Thymus (tissue), 11 donors: Measurements from ENCODE around the gene GARIN5A. TPM values are rescaled to one million over a fixed set of nuclear protein-coding genes. Genes with fewer than 3 reads are reported as not detected.

Experiments
- DNase-seq, 9 donors: peaks; one replicate each; pipeline ENCODE4 v3.0.0-alpha.2; 2013; ENCODE audit warnings: low spot score in 9 of 9, low read depth in 6 of 9, missing footprints in 1 of 9
- H3K27ac ChIP-seq, 2 donors: one replicate each; pipeline ENCODE4 v1.5.1; 2013; ENCODE audit warnings: control low read depth in 1 of 2, low read depth in 1 of 2, low read length in 1 of 2, mild to moderate bottlenecking in 1 of 2, moderate library complexity in 1 of 2
- H3K27me3 ChIP-seq, 2 donors: one replicate each; pipeline ENCODE4 v1.5.1; 2013; ENCODE audit warnings: low read length in 1 of 2; ENCODE audit not compliant: control insufficient read depth in 2 of 2, insufficient read depth in 1 of 2
- H3K36me3 ChIP-seq, 2 donors: one replicate each; pipeline ENCODE4 v1.5.1; 2013; ENCODE audit warnings: low read length in 1 of 2, mild to moderate bottlenecking in 1 of 2, moderate library complexity in 1 of 2; ENCODE audit not compliant: control insufficient read depth in 2 of 2, insufficient read depth in 2 of 2
- H3K4me1 ChIP-seq, 2 donors: one replicate each; pipeline ENCODE4 v1.5.1; 2013; ENCODE audit warnings: low read length in 2 of 2; ENCODE audit not compliant: control insufficient read depth in 2 of 2, insufficient read depth in 2 of 2
- H3K4me3 ChIP-seq, 2 donors: one replicate each; pipeline ENCODE4 v1.5.1; 2013; ENCODE audit warnings: low read length in 2 of 2, control low read depth in 1 of 2, mild to moderate bottlenecking in 1 of 2
- H3K9me3 ChIP-seq, 2 donors: one replicate each; pipeline ENCODE4 v1.5.1; 2013; ENCODE audit warnings: low read length in 1 of 2, mild to moderate bottlenecking in 1 of 2; ENCODE audit not compliant: control insufficient read depth in 2 of 2, insufficient read depth in 1 of 2
- WGBS: extraction: QIAGEN DNeasy Blood & Tissue Kit; methylation state at CpG from one replicate; pipeline ENCODE4 v1.1.7; 2013; 5-methylcytosine and 5-hydroxymethylcytosine counted together
- polyA plus RNA-seq: library from polyadenylated mRNA; stranded (reverse); fragments of 200-250 nt; gene quantifications from one replicate; pipeline ENCODE4 v1.2.3, GENCODE V29; 2013
- total RNA-seq: library from RNA; stranded (reverse); fragments of 120-200 nt; gene quantifications from one replicate; pipeline ENCODE4 v1.2.4, GENCODE V29; 2013
- donor health status: healthy.

The GARIN5A gene
- total and polyA plus RNA-seq, 2 donors: 2.9 to 3.4 TPM

- H3K36me3 ChIP-seq: peaks cover 24 to 44% of the 10 kb centered on the region in 2 donors
- peaks cover 0 to 25% of the 10 kb centered on the region in 2 donors for H3K9me3 ChIP-seq
- 98% methylated on average over 27 of the region's 27 CpGs for WGBS
- DNase-seq: no peak
- H3K4me3 ChIP-seq: no peak overlapping the region
- no peaks in the 10 kb centered on the region for H3K27me3 ChIP-seq
- peaks cover 8% of the 10 kb centered on the region in 2 donors for H3K4me1 ChIP-seq
- H3K27ac ChIP-seq: no peak overlapping the region
Observed at GRCh38 chr19:50481351-50482149, 4.9 kb upstream of the GARIN5A start.

GRCh38 chr19:50480281-50481111 is 3.8 kb upstream of the GARIN5A start:
- peaks cover 24 to 44% of the 10 kb centered on the region in 2 donors for H3K36me3 ChIP-seq
- no peak for DNase-seq

DNA sequence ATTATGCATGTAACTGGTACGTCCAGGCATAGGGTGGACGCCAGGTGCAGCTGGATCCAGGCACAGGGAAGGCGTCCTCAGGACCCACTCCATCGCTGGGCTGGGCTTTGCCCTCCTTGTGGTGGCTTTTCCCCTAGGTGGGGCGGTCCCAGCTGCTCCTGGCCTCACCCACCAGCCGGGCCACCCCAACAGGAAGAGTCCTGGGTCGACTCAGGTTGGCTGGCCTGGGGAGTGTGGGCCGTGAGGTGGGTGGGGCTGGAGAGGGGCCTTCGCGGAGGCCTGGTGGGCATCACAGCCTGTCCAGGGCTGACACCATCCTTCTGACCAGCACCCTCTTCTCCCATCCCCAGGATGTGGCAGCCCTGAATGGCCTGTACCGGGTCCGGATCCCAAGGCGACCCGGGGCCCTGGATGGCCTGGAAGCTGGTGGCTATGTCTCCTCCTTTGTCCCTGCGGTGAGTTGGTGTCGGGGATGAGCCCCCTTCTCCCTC is 3.2 kb upstream of the GARIN5A start:
- peaks cover 0 to 6% of the 10 kb centered on the region in 2 donors for H3K27me3 ChIP-seq
- H3K4me1 ChIP-seq: peaks cover 8% of the 10 kb centered on the region in 2 donors
- H3K36me3 ChIP-seq: peaks cover 24 to 44% of the 10 kb centered on the region in 2 donors
- H3K27ac ChIP-seq: no peak overlapping the region
- no peak overlapping the region for H3K4me3 ChIP-seq
- no peak for DNase-seq
- peaks cover 0 to 25% of the 10 kb centered on the region in 2 donors for H3K9me3 ChIP-seq
- 97% methylated on average over 16 of the region's 16 CpGs for WGBS

More at GRCh38 chr19:50480281-50481111, 3.8 kb upstream of the GARIN5A start:
- Histone ChIP-seq H3K4me3 (no peak overlapping the region), H3K4me1 (peaks cover 8% of the 10 kb centered on the region in 2 donors), H3K27ac (no peak overlapping the region), H3K9me3 (peaks cover 0 to 25% of the 10 kb centered on the region in 2 donors), H3K27me3 (peaks cover 0 to 3% of the 10 kb centered on the region in 2 donors)
- WGBS: 98% methylated on average over 37 of the region's 37 CpGs

GRCh38 chr19:50478901-50479715 is 2.5 kb upstream of the GARIN5A start:
- Histone ChIP-seq H3K36me3 (peaks cover 24 to 44% of the 10 kb centered on the region in 2 donors), H3K4me3 (no peak overlapping the region), H3K27me3 (peaks cover 0 to 6% of the 10 kb centered on the region in 2 donors), H3K27ac (no peak overlapping the region), H3K4me1 (peaks cover 8% of the 10 kb centered on the region in 2 donors), H3K9me3 (peaks cover 0 to 25% of the 10 kb centered on the region in 2 donors)
- DNase-seq: no peak
- 97% methylated on average over 19 of the region's 19 CpGs for WGBS

GRCh38 chr19:50477751-50478515 is 1.3 kb upstream of the GARIN5A start:
- 97% methylated on average over 17 of the region's 17 CpGs for WGBS
- peaks cover 0 to 6% of the 10 kb centered on the region in 2 donors for H3K27me3 ChIP-seq
- DNase-seq: no peak
- H3K4me3 ChIP-seq: no peak overlapping the region
- peaks cover 18 to 44% of the 10 kb centered on the region in 2 donors for H3K36me3 ChIP-seq
- peaks cover 8% of the 10 kb centered on the region in 2 donors for H3K4me1 ChIP-seq
- peaks cover 0 to 25% of the 10 kb centered on the region in 2 donors for H3K9me3 ChIP-seq
- H3K27ac ChIP-seq: no peak overlapping the region

DNA sequence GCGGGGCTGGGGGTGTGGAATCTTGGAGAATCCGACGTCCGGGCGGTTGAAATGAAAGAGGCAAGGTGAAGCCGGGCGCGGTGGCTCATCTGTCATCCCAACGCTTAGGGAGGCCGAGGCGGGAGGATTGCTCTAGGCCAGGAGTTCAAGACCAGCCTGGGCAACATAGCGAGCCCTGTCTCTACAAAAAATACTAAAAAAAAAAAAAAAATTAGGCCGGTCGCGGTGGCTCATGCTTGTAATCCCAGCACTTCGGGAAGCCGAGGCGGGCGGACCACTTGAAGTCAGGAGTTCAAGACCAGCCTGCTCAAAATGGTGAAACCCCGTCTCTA is 225 bp upstream of the GARIN5A start:
- Histone ChIP-seq H3K9me3 (peaks cover 0 to 25% of the 10 kb centered on the region in 2 donors), H3K27ac (peak overlapping the region in 1 of 2 donors; percentile 83), H3K27me3 (peaks cover 0 to 6% of the 10 kb centered on the region in 2 donors), H3K4me3 (peak overlapping the region; percentile 69 to 71), H3K36me3 (peaks cover 15 to 33% of the 10 kb centered on the region in 2 donors), H3K4me1 (peaks cover 8% of the 10 kb centered on the region in 2 donors)
- DNase-seq: no peak
- 22% methylated on average over 20 of the region's 20 CpGs for WGBS

- peaks cover 0 to 25% of the 10 kb centered on the region in 2 donors for H3K9me3 ChIP-seq
- peak overlapping the region in 1 of 2 donors; percentile 69 for H3K4me3 ChIP-seq
- peaks cover 8% of the 10 kb centered on the region in 2 donors for H3K4me1 ChIP-seq
- 87% methylated on average over 29 of the region's 29 CpGs for WGBS
- peaks cover 14 to 23% of the 10 kb centered on the region in 2 donors for H3K36me3 ChIP-seq
- DNase-seq: no peak
- peaks cover 0 to 6% of the 10 kb centered on the region in 2 donors for H3K27me3 ChIP-seq
- H3K27ac ChIP-seq: peak overlapping the region in 1 of 2 donors; percentile 35
Observed at GRCh38 chr19:50475736-50476223, 868 bp downstream of the GARIN5A start.

- Histone ChIP-seq H3K27me3 (peaks cover 0 to 6% of the 10 kb centered on the region in 2 donors), H3K4me1 (peaks cover 8% of the 10 kb centered on the region in 2 donors), H3K36me3 (peaks cover 8 to 16% of the 10 kb centered on the region in 2 donors), H3K27ac (no peak overlapping the region), H3K4me3 (no peak overlapping the region), H3K9me3 (peaks cover 0 to 25% of the 10 kb centered on the region in 2 donors)
- no peak for DNase-seq
- 92% methylated on average over 12 of the region's 12 CpGs for WGBS
Observed at GRCh38 chr19:50475101-50475568, 1.5 kb downstream of the GARIN5A start.
